ENCODE results near the gene ATP11B. TPM values are rescaled to one million over a fixed set of nuclear protein-coding genes. Genes with fewer than 3 reads are reported as not detected.

The ATP11B gene
- total RNA-seq, 4 donors from 2014 or later: 59.0 to 117 (median 75.7) TPM

- no peak for TF ChIP-seq CTCF (IDR thresholded peaks at IDR 0.05)
- DNase-seq (ENCODE audit: low spot score) (no peak), ATAC-seq (ENCODE audit: low FRiP score) (no peak)
Measured at GRCh38 chr3:182766099-182766498, 27.2 kb upstream of the ATP11B start.

- no peak for TF ChIP-seq CTCF (IDR thresholded peaks at IDR 0.05)
- no peak for ATAC-seq (ENCODE audit: low FRiP score)
- no peak for DNase-seq (ENCODE audit: low spot score)
Measured at GRCh38 chr3:182768413-182768812, 24.9 kb upstream of the ATP11B start.

- ATAC-seq (ENCODE audit: low FRiP score) (no peak), DNase-seq (ENCODE audit: low spot score) (no peak)
- no peak for TF ChIP-seq CTCF (IDR thresholded peaks at IDR 0.05)
Measured at GRCh38 chr3:182769673-182770072, 23.6 kb upstream of the ATP11B start.

- ATAC-seq (ENCODE audit: low FRiP score) (no peak), DNase-seq (ENCODE audit: low spot score) (no peak)
- TF ChIP-seq CTCF (IDR thresholded peaks at IDR 0.05): no peak
Measured at GRCh38 chr3:182782149-182782548, 11.2 kb upstream of the ATP11B start.

GRCh38 chr3:182783106-182783505 is 10.2 kb upstream of the ATP11B start:
- no peak for TF ChIP-seq CTCF (IDR thresholded peaks at IDR 0.05)
- ATAC-seq (ENCODE audit: low FRiP score): no peak
- DNase-seq (ENCODE audit: low spot score): no peak

- no peak for TF ChIP-seq CTCF (IDR thresholded peaks at IDR 0.05)
- ATAC-seq (ENCODE audit: low FRiP score) (no peak), DNase-seq (ENCODE audit: low spot score) (no peak)
Measured at GRCh38 chr3:182784542-182784941, 8.8 kb upstream of the ATP11B start.

- TF ChIP-seq CTCF (IDR thresholded peaks at IDR 0.05): no peak
- DNase-seq (ENCODE audit: low spot score) (no peak), ATAC-seq (ENCODE audit: low FRiP score) (no peak)
Measured at GRCh38 chr3:182785142-182785541, 8.2 kb upstream of the ATP11B start.

Measured in omental fat pad (tissue), 4 donors.